Stimulated activated CD4-positive, alpha-beta T cell treated with anti-CD3 and anti-CD28 coated beads, Interleukin-1b, Interleukin-23, amount 100 ng/mL, for 24 hours (primary cell): ENCODE data around the gene ATIC.

Source experiments
- DNase-seq, 4 experiments: peaks; one replicate each; pipeline ENCODE4 v3.0.0-alpha.2; 2020; ENCODE audit warnings: low read depth in 4 of 4, low spot score in 1 of 4

The ATIC gene

DNA sequence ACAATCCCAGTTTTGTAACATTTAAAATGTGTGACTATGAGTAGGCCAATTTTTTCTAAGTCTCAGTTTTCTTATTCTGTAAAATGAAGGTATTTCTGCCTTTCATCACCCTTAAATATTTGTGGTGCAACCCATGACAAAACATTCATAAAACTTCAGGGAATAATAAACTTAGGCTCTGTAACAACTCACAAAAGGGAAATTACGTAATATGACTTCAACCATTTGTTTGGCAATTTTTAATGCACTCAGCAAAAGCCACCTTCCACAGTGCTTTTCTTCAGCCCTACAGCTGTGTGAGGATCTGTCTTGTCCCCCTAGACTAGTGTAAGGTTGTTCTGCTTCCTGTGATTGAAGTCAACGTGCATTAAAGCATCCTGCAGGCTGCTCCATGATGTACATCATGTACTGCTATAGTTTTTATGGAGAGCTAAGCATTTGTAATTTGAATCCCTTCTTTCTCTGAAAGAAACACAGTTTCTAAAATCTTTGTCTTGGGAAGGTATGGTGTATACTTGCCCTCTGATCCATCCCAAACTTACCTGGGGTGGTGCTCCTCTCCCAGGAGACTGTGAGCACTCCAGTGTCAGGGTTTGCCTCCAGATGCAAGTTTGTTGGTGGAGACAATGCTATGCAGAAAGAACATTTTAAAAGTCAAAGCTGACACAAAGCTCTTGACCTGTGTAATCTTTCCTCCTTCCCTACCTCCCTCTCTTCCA lies 84.9 kb downstream of the ATIC start:
- DNase-seq = no peak

DNA sequence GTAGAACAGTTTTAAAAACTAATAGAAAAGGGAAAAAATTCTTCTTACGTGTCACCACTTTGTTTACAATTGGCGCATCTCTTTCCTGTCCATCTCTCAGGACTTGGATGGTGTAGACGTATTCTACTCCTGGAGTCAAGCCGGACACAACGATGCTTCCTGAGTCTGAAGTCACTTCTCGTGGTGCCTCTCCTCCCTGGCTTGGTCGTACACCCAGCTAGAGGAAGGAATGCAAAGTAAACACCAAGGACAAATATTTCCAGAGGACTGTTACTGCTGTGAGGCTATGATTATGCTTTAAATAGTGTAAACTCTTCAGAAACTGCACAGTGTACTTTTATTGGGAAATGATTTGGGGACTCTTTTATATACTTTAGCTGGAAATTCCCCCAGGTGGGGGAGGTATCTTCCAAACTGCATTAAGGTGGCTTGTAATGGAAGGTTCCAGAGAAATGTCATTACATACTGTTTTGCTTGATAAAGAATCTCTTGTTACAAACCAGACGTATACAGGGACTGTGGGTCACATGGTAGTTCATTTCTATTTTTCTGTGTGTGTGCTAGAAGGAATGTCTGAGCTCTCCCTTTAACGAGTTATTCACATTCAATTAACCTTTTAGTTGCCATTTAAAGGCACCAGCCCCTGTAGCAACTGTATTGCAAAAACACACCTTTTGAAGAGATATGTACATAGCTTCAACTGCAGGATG lies 85.9 kb downstream of the ATIC start:
- DNase-seq = no peak

- DNase-seq = no peak
Observed at GRCh38 chr2:215399067-215399716, 87.3 kb downstream of the ATIC start.
